Large intestine (tissue), 3 donors: ENCODE data around the gene PLSCR2. TPM values are rescaled to one million over a fixed set of nuclear protein-coding genes. Genes with fewer than 3 reads are reported as not detected.

Source experiments
- DNase-seq, 2 donors: peaks; one replicate each; pipeline versions ENCODE4 v3.0.0 to v3.0.0-alpha.2; 2013
- H3K27ac ChIP-seq: one replicate; pipeline ENCODE4 v1.5.1; 2013; ENCODE audit warnings: low read length
- H3K27me3 ChIP-seq: 2 replicates; pipeline ENCODE4 v1.6.1; 2013; ENCODE audit warnings: low read length; ENCODE audit not compliant: control insufficient read depth, insufficient read depth
- H3K36me3 ChIP-seq: 2 replicates; pipeline ENCODE4 v1.6.1; 2013; ENCODE audit warnings: low read length; ENCODE audit not compliant: control insufficient read depth, insufficient read depth
- H3K4me1 ChIP-seq: one replicate; pipeline ENCODE4 v1.6.1; 2013; ENCODE audit warnings: low read length; ENCODE audit not compliant: control insufficient read depth, insufficient read depth
- H3K4me3 ChIP-seq: one replicate; pipeline ENCODE4 v1.5.1; 2013; ENCODE audit warnings: low read length
- H3K9me3 ChIP-seq: one replicate; pipeline ENCODE4 v1.6.1; 2013; ENCODE audit warnings: mild to moderate bottlenecking, low read depth, low read length, moderate library complexity; ENCODE audit not compliant: control insufficient read depth
- WGBS: methylation state at CpG from one replicate; pipeline ENCODE4 v1.1.5; 2013; ENCODE audit warnings: low lambda C conversion rate; ENCODE audit not compliant: insufficient coverage; 5-methylcytosine and 5-hydroxymethylcytosine counted together
- polyA plus RNA-seq: library from polyadenylated mRNA; unstranded; fragments of 120-200 nt; gene quantifications from one replicate; pipeline ENCODE4 v1.2.1, GENCODE V29; 2013

The PLSCR2 gene
- polyA plus RNA-seq, 1 donor, result 0.79 TPM

- H3K27me3 ChIP-seq, result no peaks in the 10 kb centered on the region
- no peaks in the 10 kb centered on the region for H3K4me1 ChIP-seq
- DNase-seq, result no peak
- H3K4me3 ChIP-seq, result no peak overlapping the region
- H3K27ac ChIP-seq, result no peak overlapping the region
- H3K36me3 ChIP-seq, result no peaks in the 10 kb centered on the region
- H3K9me3 ChIP-seq, result no peaks in the 10 kb centered on the region
- WGBS, result 80% methylated on average over 1 of the region's 1 CpG
These were observed 82.4 kb downstream of the PLSCR2 start for GRCh38 chr3:146386936-146387335.

- H3K9me3 ChIP-seq, result peaks cover 3% of the 10 kb centered on the region
- no peak overlapping the region for H3K4me3 ChIP-seq
- no peaks in the 10 kb centered on the region for H3K36me3 ChIP-seq
- no peaks in the 10 kb centered on the region for H3K4me1 ChIP-seq
- DNase-seq, result no peak
- H3K27ac ChIP-seq, result no peak overlapping the region
- H3K27me3 ChIP-seq, result no peaks in the 10 kb centered on the region
These were observed 84.6 kb downstream of the PLSCR2 start for GRCh38 chr3:146384786-146385185.

Other genes starting within 250 kb of the PLSCR2 start
- gene PLSCR4, start 218.5 kb downstream of the PLSCR2 start, polyA plus RNA-seq, result 38.8 TPM
- 103 TPM for gene PLSCR1, start 75.0 kb upstream of the PLSCR2 start, polyA plus RNA-seq
- gene PLSCR5, start 135.8 kb upstream of the PLSCR2 start, polyA plus RNA-seq, result 0.10 TPM